Measurements from ENCODE around the gene PTPRM.

Gene PTPRM

GRCh38 chr18:7566567-7567473 lies at the start of gene PTPRM:
Gene PTPRM (plus strand): TSS chr18:7567316. CDS start chr18:7567819, 503 bp downstream.
- Histone ChIP-seq H3K9ac (ENCODE audit: low read depth, low read length) (peak within 1 kb of the TSS; percentile 46; the same call in 1 of the 2 replicates), H3K9me3 (ENCODE audit: control insufficient read depth, insufficient read depth, low read length) (no peaks in the 10 kb centered on the region), H3K27me3 (ENCODE audit: control insufficient read depth, insufficient read depth, low read length) (peaks cover 43% of the 10 kb centered on the region), H3K36me3 (ENCODE audit: control insufficient read depth, insufficient read depth, low read length) (no peaks in the 10 kb centered on the region), H3K4me1 (ENCODE audit: control insufficient read depth, insufficient read depth, low read length) (peaks cover 6% of the 10 kb centered on the region), H3K27ac (ENCODE audit: low read depth, low read length) (peak within 1 kb of the TSS; percentile 35), H3K4me3 (ENCODE audit: low read depth, low read length) (peak within 1 kb of the TSS; percentile 83)

- Histone ChIP-seq H3K9me3 (ENCODE audit: control insufficient read depth, insufficient read depth, low read length) (no peaks in the 10 kb centered on the region), H3K4me3 (ENCODE audit: low read depth, low read length) (no peak overlapping the region), H3K27ac (ENCODE audit: low read depth, low read length) (no peak overlapping the region), H3K4me1 (ENCODE audit: control insufficient read depth, insufficient read depth, low read length) (peaks cover 49% of the 10 kb centered on the region), H3K36me3 (ENCODE audit: control insufficient read depth, insufficient read depth, low read length) (no peaks in the 10 kb centered on the region), H3K27me3 (ENCODE audit: control insufficient read depth, insufficient read depth, low read length) (no peaks in the 10 kb centered on the region), H3K9ac (ENCODE audit: low read depth, low read length) (no peak overlapping the region)
Observed at GRCh38 chr18:7517852-7518251, 49.3 kb upstream of the PTPRM start.

GRCh38 chr18:7520200-7520785 lies 46.8 kb upstream of the PTPRM start:
- no peaks in the 10 kb centered on the region for H3K36me3 ChIP-seq (ENCODE audit: control insufficient read depth, insufficient read depth, low read length)
- no peaks in the 10 kb centered on the region for H3K9me3 ChIP-seq (ENCODE audit: control insufficient read depth, insufficient read depth, low read length)
- no peaks in the 10 kb centered on the region for H3K27me3 ChIP-seq (ENCODE audit: control insufficient read depth, insufficient read depth, low read length)
- peaks cover 58% of the 10 kb centered on the region for H3K4me1 ChIP-seq (ENCODE audit: control insufficient read depth, insufficient read depth, low read length)
- H3K27ac ChIP-seq (ENCODE audit: low read depth, low read length) = no peak overlapping the region
- H3K4me3 ChIP-seq (ENCODE audit: low read depth, low read length) = no peak overlapping the region
- H3K9ac ChIP-seq (ENCODE audit: low read depth, low read length) = no peak overlapping the region

GRCh38 chr18:7521226-7521856 lies 45.8 kb upstream of the PTPRM start:
- H3K4me3 ChIP-seq (ENCODE audit: low read depth, low read length) = no peak overlapping the region
- no peaks in the 10 kb centered on the region for H3K27me3 ChIP-seq (ENCODE audit: control insufficient read depth, insufficient read depth, low read length)
- peaks cover 48% of the 10 kb centered on the region for H3K4me1 ChIP-seq (ENCODE audit: control insufficient read depth, insufficient read depth, low read length)
- H3K27ac ChIP-seq (ENCODE audit: low read depth, low read length) = no peak overlapping the region
- no peak overlapping the region for H3K9ac ChIP-seq (ENCODE audit: low read depth, low read length)
- H3K36me3 ChIP-seq (ENCODE audit: control insufficient read depth, insufficient read depth, low read length) = no peaks in the 10 kb centered on the region
- no peaks in the 10 kb centered on the region for H3K9me3 ChIP-seq (ENCODE audit: control insufficient read depth, insufficient read depth, low read length)

- H3K4me1 ChIP-seq (ENCODE audit: control insufficient read depth, insufficient read depth, low read length) = peaks cover 37% of the 10 kb centered on the region
Observed at GRCh38 chr18:7523772-7524171, 43.3 kb upstream of the PTPRM start.

GRCh38 chr18:7524786-7525185 lies 42.3 kb upstream of the PTPRM start:
- Histone ChIP-seq H3K36me3 (ENCODE audit: control insufficient read depth, insufficient read depth, low read length) (no peaks in the 10 kb centered on the region), H3K27ac (ENCODE audit: low read depth, low read length) (peak overlapping the region; percentile 63), H3K9me3 (ENCODE audit: control insufficient read depth, insufficient read depth, low read length) (no peaks in the 10 kb centered on the region), H3K4me3 (ENCODE audit: low read depth, low read length) (no peak overlapping the region), H3K27me3 (ENCODE audit: control insufficient read depth, insufficient read depth, low read length) (no peaks in the 10 kb centered on the region), H3K4me1 (ENCODE audit: control insufficient read depth, insufficient read depth, low read length) (peaks cover 32% of the 10 kb centered on the region), H3K9ac (ENCODE audit: low read depth, low read length) (no peak overlapping the region)

More at GRCh38 chr18:7523772-7524171, 43.3 kb upstream of the PTPRM start:
- Histone ChIP-seq H3K36me3 (ENCODE audit: control insufficient read depth, insufficient read depth, low read length) (no peaks in the 10 kb centered on the region), H3K9me3 (ENCODE audit: control insufficient read depth, insufficient read depth, low read length) (no peaks in the 10 kb centered on the region), H3K4me3 (ENCODE audit: low read depth, low read length) (no peak overlapping the region), H3K27ac (ENCODE audit: low read depth, low read length) (peak overlapping the region; percentile 63), H3K9ac (ENCODE audit: low read depth, low read length) (no peak overlapping the region), H3K27me3 (ENCODE audit: control insufficient read depth, insufficient read depth, low read length) (no peaks in the 10 kb centered on the region)

- H3K27me3 ChIP-seq (ENCODE audit: control insufficient read depth, insufficient read depth, low read length) = no peaks in the 10 kb centered on the region
Observed at GRCh38 chr18:7532942-7533341, 34.2 kb upstream of the PTPRM start.

GRCh38 chr18:7535436-7536205 lies 31.5 kb upstream of the PTPRM start:
- no peaks in the 10 kb centered on the region for H3K9me3 ChIP-seq (ENCODE audit: control insufficient read depth, insufficient read depth, low read length)
- peaks cover 9% of the 10 kb centered on the region; the same call in 1 of the 2 replicates for H3K4me1 ChIP-seq (ENCODE audit: control insufficient read depth, insufficient read depth, low read length)
- no peaks in the 10 kb centered on the region for H3K27me3 ChIP-seq (ENCODE audit: control insufficient read depth, insufficient read depth, low read length)
- no peak overlapping the region for H3K27ac ChIP-seq (ENCODE audit: low read depth, low read length)
- no peak overlapping the region for H3K4me3 ChIP-seq (ENCODE audit: low read depth, low read length)
- H3K36me3 ChIP-seq (ENCODE audit: control insufficient read depth, insufficient read depth, low read length) = no peaks in the 10 kb centered on the region
- H3K9ac ChIP-seq (ENCODE audit: low read depth, low read length) = no peak overlapping the region

More at GRCh38 chr18:7532942-7533341, 34.2 kb upstream of the PTPRM start:
- Histone ChIP-seq H3K27ac (ENCODE audit: low read depth, low read length) (no peak overlapping the region), H3K9me3 (ENCODE audit: control insufficient read depth, insufficient read depth, low read length) (no peaks in the 10 kb centered on the region), H3K4me3 (ENCODE audit: low read depth, low read length) (no peak overlapping the region), H3K4me1 (ENCODE audit: control insufficient read depth, insufficient read depth, low read length) (peaks cover 9% of the 10 kb centered on the region; the same call in 1 of the 2 replicates), H3K9ac (ENCODE audit: low read depth, low read length) (no peak overlapping the region), H3K36me3 (ENCODE audit: control insufficient read depth, insufficient read depth, low read length) (no peaks in the 10 kb centered on the region)

GRCh38 chr18:7537145-7537544 lies 30.0 kb upstream of the PTPRM start:
- Histone ChIP-seq H3K9me3 (ENCODE audit: control insufficient read depth, insufficient read depth, low read length) (no peaks in the 10 kb centered on the region), H3K9ac (ENCODE audit: low read depth, low read length) (no peak overlapping the region), H3K36me3 (ENCODE audit: control insufficient read depth, insufficient read depth, low read length) (no peaks in the 10 kb centered on the region), H3K4me1 (ENCODE audit: control insufficient read depth, insufficient read depth, low read length) (peaks cover 9% of the 10 kb centered on the region; the same call in 1 of the 2 replicates), H3K4me3 (ENCODE audit: low read depth, low read length) (no peak overlapping the region), H3K27me3 (ENCODE audit: control insufficient read depth, insufficient read depth, low read length) (no peaks in the 10 kb centered on the region), H3K27ac (ENCODE audit: low read depth, low read length) (no peak overlapping the region)

- H3K36me3 ChIP-seq (ENCODE audit: control insufficient read depth, insufficient read depth, low read length) = no peaks in the 10 kb centered on the region
- no peak overlapping the region for H3K4me3 ChIP-seq (ENCODE audit: low read depth, low read length)
- H3K27me3 ChIP-seq (ENCODE audit: control insufficient read depth, insufficient read depth, low read length) = no peaks in the 10 kb centered on the region
- H3K9ac ChIP-seq (ENCODE audit: low read depth, low read length) = no peak overlapping the region
- H3K9me3 ChIP-seq (ENCODE audit: control insufficient read depth, insufficient read depth, low read length) = no peaks in the 10 kb centered on the region
- H3K4me1 ChIP-seq (ENCODE audit: control insufficient read depth, insufficient read depth, low read length) = no peaks in the 10 kb centered on the region
- no peak overlapping the region for H3K27ac ChIP-seq (ENCODE audit: low read depth, low read length)
Observed at GRCh38 chr18:7541835-7542234, 25.3 kb upstream of the PTPRM start.

Data from HUES48 (cell line).